ENCODE results near the gene NFYC.

- TF ChIP-seq, protein P1, sequence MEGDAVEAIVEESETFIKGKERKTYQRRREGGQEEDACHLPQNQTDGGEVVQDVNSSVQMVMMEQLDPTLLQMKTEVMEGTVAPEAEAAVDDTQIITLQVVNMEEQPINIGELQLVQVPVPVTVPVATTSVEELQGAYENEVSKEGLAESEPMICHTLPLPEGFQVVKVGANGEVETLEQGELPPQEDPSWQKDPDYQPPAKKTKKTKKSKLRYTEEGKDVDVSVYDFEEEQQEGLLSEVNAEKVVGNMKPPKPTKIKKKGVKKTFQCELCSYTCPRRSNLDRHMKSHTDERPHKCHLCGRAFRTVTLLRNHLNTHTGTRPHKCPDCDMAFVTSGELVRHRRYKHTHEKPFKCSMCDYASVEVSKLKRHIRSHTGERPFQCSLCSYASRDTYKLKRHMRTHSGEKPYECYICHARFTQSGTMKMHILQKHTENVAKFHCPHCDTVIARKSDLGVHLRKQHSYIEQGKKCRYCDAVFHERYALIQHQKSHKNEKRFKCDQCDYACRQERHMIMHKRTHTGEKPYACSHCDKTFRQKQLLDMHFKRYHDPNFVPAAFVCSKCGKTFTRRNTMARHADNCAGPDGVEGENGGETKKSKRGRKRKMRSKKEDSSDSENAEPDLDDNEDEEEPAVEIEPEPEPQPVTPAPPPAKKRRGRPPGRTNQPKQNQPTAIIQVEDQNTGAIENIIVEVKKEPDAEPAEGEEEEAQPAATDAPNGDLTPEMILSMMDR (conservative IDR thresholded peaks at IDR 0.05; ENCODE audit: low read length), result no peak
- TF ChIP-seq EZH2phosphoT487 (IDR thresholded peaks at IDR 0.05; ENCODE audit: borderline replicate concordance), result no peak
Observed at GRCh38 chr1:40690771-40691537, 550 bp upstream of the NFYC start.
